ENCODE measurements around the gene LCLAT1.
A peak's percentile ranks its signal among the peaks of the same experiment; 100 is the strongest.
"Not testable (repeated sequence)": the region's sequence is repeated elsewhere in the genome, so short reads cannot be mapped to it uniquely, and the experiment has no call there.

Gene LCLAT1

DNA sequence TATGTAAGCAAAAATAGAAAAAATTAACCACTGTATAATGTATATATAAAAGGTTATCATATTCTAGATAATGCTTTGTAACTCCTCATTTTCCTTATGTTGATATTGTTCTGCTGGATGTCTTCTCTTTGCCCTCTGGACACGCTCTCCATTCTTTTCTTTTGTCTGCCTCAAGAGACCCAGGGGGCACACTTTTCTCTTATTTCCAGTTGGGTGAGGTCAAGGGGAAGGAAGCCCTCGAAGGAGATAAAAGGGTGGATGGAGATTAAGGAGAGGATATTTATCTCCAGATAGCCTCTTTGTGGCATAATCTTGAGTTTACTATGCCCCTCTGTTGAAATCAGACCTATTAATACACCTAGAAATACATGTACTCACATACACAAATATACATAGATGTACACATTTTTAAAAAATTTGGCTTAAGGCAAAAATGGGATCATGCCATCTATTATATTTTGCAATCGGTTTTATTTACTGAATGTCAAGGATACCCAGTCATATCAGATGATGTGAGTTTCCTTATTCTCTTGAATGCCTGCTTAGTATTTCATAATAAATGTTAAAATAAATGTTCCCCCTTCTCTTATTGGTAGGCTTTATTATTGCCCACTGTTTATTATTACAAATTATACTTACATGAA is 65.3 kb downstream of the LCLAT1 start:
- TF ChIP-seq POLR2A (IDR thresholded peaks at IDR 0.05; ENCODE audit: low read depth, low read length) (no peak), POLR2AphosphoS5 (IDR thresholded peaks at IDR 0.05; ENCODE audit: low read depth, low read length) (no peak), TAF1 (IDR thresholded peaks at IDR 0.05; ENCODE audit: borderline replicate concordance, low read depth, low read length) (no peak)
- DNase-seq (ENCODE audit: insufficient read length) (no peak), FAIRE-seq (no peak)

DNA sequence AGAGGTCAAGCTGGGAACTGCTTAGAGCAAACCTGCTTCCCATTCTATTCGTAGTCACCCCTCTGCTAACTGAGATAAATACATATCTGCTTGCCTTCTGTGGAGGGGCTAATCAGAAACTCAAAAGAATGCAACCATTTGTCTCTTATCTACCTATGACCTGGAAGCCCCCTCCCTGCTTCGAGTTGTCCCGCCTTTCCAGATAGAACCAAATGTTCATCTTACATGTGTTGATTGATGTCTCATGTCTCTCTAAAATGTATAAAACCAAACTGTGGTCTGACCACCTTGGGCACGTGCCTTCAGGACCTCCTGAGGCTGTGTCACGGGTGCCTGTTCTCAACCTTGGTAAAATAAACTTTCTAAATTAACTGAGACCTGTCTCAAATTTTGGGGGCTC is 66.6 kb downstream of the LCLAT1 start:
- not testable (repeated sequence) for FAIRE-seq

DNA sequence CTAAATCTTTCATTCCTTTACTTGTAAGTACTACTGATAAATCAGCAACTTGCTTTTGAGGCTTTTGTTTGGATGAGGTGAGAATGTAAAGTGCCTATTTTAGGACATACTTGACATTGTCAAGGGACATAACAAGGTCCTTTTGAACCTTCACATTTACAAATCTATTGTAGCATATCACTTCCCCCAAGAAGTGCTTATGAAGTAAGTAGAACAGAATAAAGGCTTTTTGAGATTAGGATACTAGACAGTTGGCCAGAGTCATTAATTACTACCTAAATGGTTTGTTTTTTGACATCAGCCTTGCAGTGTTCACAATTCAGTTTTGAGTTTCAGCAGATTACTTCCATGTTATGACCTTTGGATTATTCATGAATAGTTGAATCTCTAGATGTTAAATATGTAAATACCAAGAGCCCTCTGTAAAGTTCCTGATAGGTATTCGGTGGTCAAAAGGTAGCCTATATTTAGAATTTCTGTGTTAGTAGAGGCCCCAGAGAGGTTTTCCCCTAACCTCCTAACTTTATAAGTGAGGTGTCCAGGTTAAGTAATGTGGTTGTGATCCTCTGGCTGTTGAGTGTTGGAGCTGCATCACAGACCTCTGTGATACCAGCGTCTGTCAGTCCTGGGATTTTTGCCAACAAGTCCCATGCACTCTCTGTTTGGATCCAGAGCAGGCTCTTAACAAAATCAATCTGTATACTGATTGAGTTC is 67.2 kb downstream of the LCLAT1 start:
- FAIRE-seq (no peak), DNase-seq (ENCODE audit: insufficient read length) (no peak)
- no peak for TF ChIP-seq TAF1 (IDR thresholded peaks at IDR 0.05; ENCODE audit: borderline replicate concordance, low read depth, low read length)
- no peak for TF ChIP-seq POLR2A (IDR thresholded peaks at IDR 0.05; ENCODE audit: low read depth, low read length)
- no peak for TF ChIP-seq POLR2AphosphoS5 (IDR thresholded peaks at IDR 0.05; ENCODE audit: low read depth, low read length)

More for the DNA sequence above, 66.6 kb downstream of the LCLAT1 start:
- not testable (repeated sequence) for DNase-seq (ENCODE audit: insufficient read length)

DNA sequence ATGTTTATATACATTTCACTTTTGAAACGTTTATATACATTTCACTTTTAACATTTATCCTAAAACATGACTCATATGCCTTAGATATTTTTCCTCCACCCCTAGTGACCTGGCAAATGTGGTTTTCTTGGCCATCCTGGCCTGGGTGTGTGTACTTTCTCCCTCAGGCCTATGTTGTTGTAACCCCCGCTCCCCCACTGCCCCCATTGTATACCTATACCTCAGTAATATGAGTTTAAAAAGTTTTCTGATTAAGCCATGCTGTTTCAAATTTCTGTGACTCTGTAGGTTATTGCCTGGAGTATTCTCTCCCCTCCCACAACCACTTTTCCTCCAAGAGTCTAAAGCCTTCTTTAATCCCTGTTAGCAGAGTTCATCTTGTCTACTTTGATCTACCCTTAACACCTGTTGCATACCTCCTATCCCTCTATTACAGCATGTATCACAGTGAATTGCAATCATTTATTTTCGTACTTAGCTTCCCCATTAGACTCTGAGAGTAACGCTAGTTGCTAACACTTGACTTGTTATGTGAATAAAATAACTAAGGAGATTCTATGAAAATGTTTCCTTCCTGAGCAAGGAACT is 67.9 kb downstream of the LCLAT1 start:
- FAIRE-seq = no peak
- TF ChIP-seq TAF1 (IDR thresholded peaks at IDR 0.05; ENCODE audit: borderline replicate concordance, low read depth, low read length) (no peak), POLR2A (IDR thresholded peaks at IDR 0.05; ENCODE audit: low read depth, low read length) (no peak)
- DNase-seq (ENCODE audit: insufficient read length) = no peak

DNA sequence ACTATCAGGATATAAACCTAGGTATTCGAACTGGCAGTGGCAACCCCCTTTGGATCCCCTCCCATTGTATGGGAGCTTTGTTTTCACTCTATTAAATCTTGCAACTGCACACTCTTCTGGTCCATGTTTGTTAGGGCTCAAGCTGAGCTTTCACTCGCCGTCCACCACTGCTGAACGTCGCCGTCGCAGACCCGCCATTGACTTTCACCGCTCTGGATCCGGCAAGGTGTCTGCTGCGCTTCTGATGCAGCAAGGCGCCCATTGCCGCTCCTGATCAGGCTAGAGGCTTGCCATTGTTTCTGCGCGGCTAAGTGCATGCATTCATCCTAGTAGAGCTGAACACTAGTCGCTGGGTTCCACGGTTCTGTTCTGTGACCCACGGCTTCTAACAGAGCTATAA is 69.1 kb downstream of the LCLAT1 start:
- DNase-seq (ENCODE audit: insufficient read length) (no peak), FAIRE-seq (no peak)
- no peak for TF ChIP-seq TAF1 (IDR thresholded peaks at IDR 0.05; ENCODE audit: borderline replicate concordance, low read depth, low read length)
- TF ChIP-seq POLR2AphosphoS5 (IDR thresholded peaks at IDR 0.05; ENCODE audit: low read depth, low read length) = no peak
- no peak for TF ChIP-seq POLR2A (IDR thresholded peaks at IDR 0.05; ENCODE audit: low read depth, low read length)

DNA sequence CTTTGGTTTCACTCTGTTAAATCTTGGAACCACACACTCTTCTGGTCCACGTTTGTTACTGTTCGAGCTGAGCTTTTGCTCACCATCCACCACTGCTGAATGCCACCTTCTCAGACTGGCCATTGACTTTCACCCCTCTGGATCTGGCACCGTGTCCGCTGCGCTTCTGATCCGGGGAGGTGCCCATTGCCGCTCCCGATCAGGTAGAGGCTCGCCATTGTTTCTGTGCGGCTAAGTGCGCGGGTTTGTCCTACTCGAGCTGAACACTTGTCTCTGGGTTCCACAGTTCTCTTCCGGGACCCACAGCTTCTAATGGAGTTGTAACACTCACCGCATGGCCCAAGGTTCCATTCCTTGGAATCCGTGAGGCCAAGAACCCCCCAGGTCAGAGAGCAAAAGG is 72.8 kb downstream of the LCLAT1 start:
- FAIRE-seq (no peak), DNase-seq (ENCODE audit: insufficient read length) (no peak)
- TF ChIP-seq POLR2AphosphoS5 (IDR thresholded peaks at IDR 0.05; ENCODE audit: low read depth, low read length) (no peak), TAF1 (IDR thresholded peaks at IDR 0.05; ENCODE audit: borderline replicate concordance, low read depth, low read length) (no peak), POLR2A (IDR thresholded peaks at IDR 0.05; ENCODE audit: low read depth, low read length) (no peak)

DNA sequence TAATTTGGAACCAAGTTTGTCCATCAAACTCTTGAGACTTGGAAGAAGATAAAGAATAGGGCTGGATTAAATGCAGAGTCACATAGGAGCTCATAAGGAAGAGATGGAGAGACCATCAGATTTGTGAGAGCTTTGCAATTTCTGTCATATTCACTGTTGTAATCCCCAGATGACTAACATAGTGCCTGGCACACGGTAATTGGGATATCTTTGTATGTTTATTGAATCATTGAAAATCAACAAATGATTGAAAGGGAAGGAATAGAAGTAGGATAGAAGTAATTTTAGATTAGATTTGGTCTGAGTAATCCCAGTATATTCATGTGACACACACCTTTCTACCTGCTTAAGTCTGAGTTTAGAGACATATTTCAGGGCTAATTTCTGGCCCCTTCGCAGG is 75.4 kb downstream of the LCLAT1 start:
- FAIRE-seq (no peak), DNase-seq (ENCODE audit: insufficient read length) (no peak)
- no peak for TF ChIP-seq TAF1 (IDR thresholded peaks at IDR 0.05; ENCODE audit: borderline replicate concordance, low read depth, low read length)
- TF ChIP-seq POLR2A (IDR thresholded peaks at IDR 0.05; ENCODE audit: low read depth, low read length) = no peak
- no peak for TF ChIP-seq POLR2AphosphoS5 (IDR thresholded peaks at IDR 0.05; ENCODE audit: low read depth, low read length)

DNA sequence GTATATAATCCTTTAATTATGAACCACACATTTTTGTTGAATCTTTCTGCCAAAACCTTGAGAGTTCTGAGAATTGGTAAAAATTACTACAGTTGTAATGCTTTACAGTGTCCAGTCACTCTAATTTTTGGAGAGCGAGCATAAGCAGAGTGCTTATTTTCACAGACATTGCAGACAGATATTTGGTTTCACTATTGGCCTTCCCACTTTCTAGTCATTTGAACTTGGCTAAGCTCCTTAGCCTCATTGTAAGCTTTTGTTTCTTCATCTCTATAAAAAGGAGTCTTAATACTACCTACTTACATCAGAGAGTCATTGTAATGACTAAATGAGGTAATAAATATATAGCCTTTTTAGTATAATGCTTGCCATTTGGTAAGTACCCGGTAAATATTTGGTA is 80.4 kb downstream of the LCLAT1 start:
- DNase-seq (ENCODE audit: insufficient read length) (no peak), FAIRE-seq (no peak)
- TF ChIP-seq POLR2A (IDR thresholded peaks at IDR 0.05; ENCODE audit: low read depth, low read length) (no peak), POLR2AphosphoS5 (IDR thresholded peaks at IDR 0.05; ENCODE audit: low read depth, low read length) (no peak)

DNA sequence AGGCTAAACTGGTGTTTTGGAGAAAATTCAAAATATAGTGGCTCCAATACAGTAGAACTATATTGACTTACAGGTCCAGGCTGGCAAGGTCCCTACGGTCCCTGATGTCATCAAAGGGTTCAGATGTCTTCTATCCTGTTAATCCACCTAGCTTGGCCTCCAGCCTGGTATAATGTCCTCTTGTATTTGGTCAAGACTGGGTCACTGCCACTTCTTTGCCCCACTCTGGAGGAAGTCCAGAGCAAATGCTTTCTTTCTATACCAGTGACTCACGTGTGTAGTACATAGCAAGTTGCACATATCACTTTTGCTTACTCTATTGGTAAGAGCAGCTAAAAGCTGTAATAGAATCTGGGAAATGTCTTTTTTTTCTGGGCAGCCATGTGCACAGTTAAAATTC is 80.8 kb downstream of the LCLAT1 start:
- TF ChIP-seq POLR2A (IDR thresholded peaks at IDR 0.05; ENCODE audit: low read depth, low read length) = no peak
- TF ChIP-seq POLR2AphosphoS5 (IDR thresholded peaks at IDR 0.05; ENCODE audit: low read depth, low read length) = no peak
- no peak for TF ChIP-seq TAF1 (IDR thresholded peaks at IDR 0.05; ENCODE audit: borderline replicate concordance, low read depth, low read length)
- FAIRE-seq (peak; percentile 46), DNase-seq (ENCODE audit: insufficient read length) (no peak)

DNA sequence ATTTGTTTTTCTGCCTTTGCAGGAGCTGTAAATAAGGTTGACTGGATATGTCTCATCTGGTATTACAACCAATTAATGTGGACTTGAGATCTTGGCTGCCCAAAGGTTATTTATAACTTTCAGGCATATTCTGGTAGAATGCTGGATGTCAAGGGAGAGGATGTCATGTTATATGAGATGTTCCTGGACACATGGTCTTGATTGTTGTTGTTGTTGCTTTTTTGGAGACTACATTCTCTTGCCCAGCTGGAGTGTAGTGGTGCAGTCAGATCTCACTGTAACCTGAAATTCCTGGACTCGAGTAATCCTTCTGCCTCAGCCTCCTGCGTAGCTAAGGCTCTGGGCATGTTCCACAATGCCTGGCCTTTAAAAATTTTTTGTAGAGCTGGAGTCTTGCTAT is 83.3 kb downstream of the LCLAT1 start:
- TF ChIP-seq POLR2AphosphoS5 (IDR thresholded peaks at IDR 0.05; ENCODE audit: low read depth, low read length) (no peak), TAF1 (IDR thresholded peaks at IDR 0.05; ENCODE audit: borderline replicate concordance, low read depth, low read length) (no peak), POLR2A (IDR thresholded peaks at IDR 0.05; ENCODE audit: low read depth, low read length) (no peak)
- DNase-seq (ENCODE audit: insufficient read length) (no peak), FAIRE-seq (no peak)

DNA sequence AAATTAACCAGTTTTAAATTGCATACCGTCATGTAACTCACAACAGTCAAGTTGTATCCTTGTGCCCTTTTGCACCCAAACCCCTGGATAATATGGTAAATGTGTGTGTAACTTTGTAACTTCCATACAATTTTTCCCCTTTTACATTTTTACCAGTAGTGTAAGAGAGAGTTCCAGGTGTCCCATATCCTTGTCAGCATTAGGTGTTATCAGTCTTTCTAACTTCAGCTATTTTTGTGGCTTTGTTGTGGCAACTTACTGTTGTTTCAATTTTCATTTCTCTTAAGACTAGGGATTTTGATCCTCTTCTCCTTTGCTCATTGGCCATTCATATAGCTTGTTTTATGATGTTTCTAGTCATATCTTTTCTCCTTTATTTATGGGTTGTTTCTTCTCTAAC is 94.6 kb downstream of the LCLAT1 start:
- DNase-seq (ENCODE audit: insufficient read length) (no peak), FAIRE-seq (no peak)
- TF ChIP-seq POLR2A (IDR thresholded peaks at IDR 0.05; ENCODE audit: low read depth, low read length) (no peak), POLR2AphosphoS5 (IDR thresholded peaks at IDR 0.05; ENCODE audit: low read depth, low read length) (no peak), TAF1 (IDR thresholded peaks at IDR 0.05; ENCODE audit: borderline replicate concordance, low read depth, low read length) (no peak)

DNA sequence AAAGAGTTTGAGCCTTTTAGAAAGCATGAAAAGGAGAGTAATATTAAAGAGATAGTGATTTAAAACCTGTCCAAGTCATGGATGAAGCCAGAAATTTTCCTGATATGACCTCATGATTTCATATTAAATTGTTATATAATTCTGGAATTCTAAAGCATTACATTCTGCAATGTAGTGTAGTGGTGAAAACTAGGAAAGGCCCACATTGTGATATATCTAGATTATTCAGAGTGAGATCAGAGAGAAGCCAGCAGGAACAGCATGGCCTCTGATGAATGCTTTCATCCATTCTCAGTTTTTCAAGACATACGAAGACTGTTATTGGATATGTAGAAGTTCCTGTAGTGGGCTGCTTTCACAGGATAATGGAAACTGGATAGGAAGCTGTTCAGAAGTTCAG is 98.8 kb downstream of the LCLAT1 start:
- TF ChIP-seq TAF1 (IDR thresholded peaks at IDR 0.05; ENCODE audit: borderline replicate concordance, low read depth, low read length) (no peak), POLR2AphosphoS5 (IDR thresholded peaks at IDR 0.05; ENCODE audit: low read depth, low read length) (no peak), POLR2A (IDR thresholded peaks at IDR 0.05; ENCODE audit: low read depth, low read length) (no peak)
- DNase-seq (ENCODE audit: insufficient read length) = no peak
- no peak for FAIRE-seq

All from GM12892 (cell line).